T-helper 1 cell treated with Interleukin-12 subunit alpha and Interleukin-12 subunit beta and Interleukin-4 antibody, amounts not matched to agents 30 ng/mL and 1 ng/mL, for 36 hours (primary cell): Measurements from ENCODE around the gene GRXCR1. TPM values are rescaled to one million over a fixed set of nuclear protein-coding genes. Genes with fewer than 3 reads are reported as not detected.

Experiments used
- intact Hi-C: fragments of 100-400 bp; cut with micrococcal nuclease; formaldehyde crosslinking; loops from one replicate; pipeline ENCODE4 v1.15.1; 2024
- total RNA-seq: library from RNA; stranded (reverse); gene quantifications from 2 replicates; pipeline ENCODE4 v1.2.3, GENCODE V29; 2022

GRXCR1 gene
- total RNA-seq, 1 donor from 2014 or later: not detected

GRCh38 chr4:42927946-42928345, 35.4 kb downstream of the GRXCR1 start:
- intact Hi-C loops: no loop called here

- intact Hi-C loops: no loop called here
Observed at GRCh38 chr4:42928582-42928981, 36.1 kb downstream of the GRXCR1 start.

GRCh38 chr4:42942216-42942615, 49.7 kb downstream of the GRXCR1 start:
- intact Hi-C loops: no loop called here

GRCh38 chr4:42945874-42946273, 53.4 kb downstream of the GRXCR1 start:
- intact Hi-C loops: no loop called here

GRCh38 chr4:42953321-42953720, 60.8 kb downstream of the GRXCR1 start:
- intact Hi-C loops: no loop called here

- intact Hi-C loops: no loop called here
Observed at GRCh38 chr4:42954963-42955669, 62.6 kb downstream of the GRXCR1 start.

- intact Hi-C loops: no loop called here
Observed at GRCh38 chr4:42955746-42956505, 63.4 kb downstream of the GRXCR1 start.

- intact Hi-C loops: no loop called here
Observed at GRCh38 chr4:42965326-42965725, 72.8 kb downstream of the GRXCR1 start.

GRCh38 chr4:42985976-42986375, 93.5 kb downstream of the GRXCR1 start:
- intact Hi-C loops: no loop called here

- intact Hi-C loops: no loop called here
Observed at GRCh38 chr4:42995343-42995944, 102.9 kb downstream of the GRXCR1 start.

- intact Hi-C loops: no loop called here
Observed at GRCh38 chr4:43008793-43009192, 116.3 kb downstream of the GRXCR1 start.

GRCh38 chr4:43014256-43014655, 121.7 kb downstream of the GRXCR1 start:
- intact Hi-C loops: no loop called here

GRCh38 chr4:43041632-43042031, 149.1 kb downstream of the GRXCR1 start:
- intact Hi-C loops: no loop called here

GRCh38 chr4:43047058-43047457, 154.5 kb downstream of the GRXCR1 start:
- intact Hi-C loops: no loop called here

GRCh38 chr4:43048570-43048969, 156.1 kb downstream of the GRXCR1 start:
- intact Hi-C loops: no loop called here

GRCh38 chr4:43049326-43049725, 156.8 kb downstream of the GRXCR1 start:
- intact Hi-C loops: no loop called here

GRCh38 chr4:43066415-43066814, 173.9 kb downstream of the GRXCR1 start:
- intact Hi-C loops: loop anchor here (10.0 kb wide), 1 partner anchor 262 kb away; no protein-coding TSS in a partner anchor

GRCh38 chr4:43071069-43071468, 178.6 kb downstream of the GRXCR1 start:
- intact Hi-C loops: no loop called here
